Measurements from ENCODE around the gene KRT83.

KRT83 gene

GRCh38 chr12:52320784-52321400, at the start of gene KRT83:
TSS of gene KRT83 (minus strand) at chr12:52321398. CDS start at chr12:52321335, 63 bp downstream.
- DNase-seq = no peak

GRCh38 chr12:52369809-52370208, 48.6 kb upstream of the KRT83 start:
- no peak for DNase-seq

- DNase-seq = no peak
Measured at GRCh38 chr12:52369211-52369610, 48.0 kb upstream of the KRT83 start.

GRCh38 chr12:52368508-52368907, 47.3 kb upstream of the KRT83 start:
- DNase-seq = no peak

GRCh38 chr12:52367876-52368275, 46.7 kb upstream of the KRT83 start:
- no peak for DNase-seq

- no peak for DNase-seq
Measured at GRCh38 chr12:52366738-52367485, 45.7 kb upstream of the KRT83 start, which contains the start of gene KRT85. TSS of gene KRT85 (minus strand) at chr12:52367481. CDS start at chr12:52367405, 76 bp downstream.

GRCh38 chr12:52364901-52365489, 43.8 kb upstream of the KRT83 start:
- no peak for DNase-seq

- DNase-seq = no peak
Measured at GRCh38 chr12:52364061-52364460, 42.9 kb upstream of the KRT83 start.

GRCh38 chr12:52363111-52363679, 42.0 kb upstream of the KRT83 start:
- DNase-seq = no peak

- peak in 1 of 2 donors; percentile 19 for DNase-seq
Measured at GRCh38 chr12:52362118-52362726, 41.0 kb upstream of the KRT83 start.

GRCh38 chr12:52361553-52361952, 40.4 kb upstream of the KRT83 start:
- DNase-seq = no peak

GRCh38 chr12:52360663-52361271, 39.6 kb upstream of the KRT83 start:
- no peak for DNase-seq

GRCh38 chr12:52360106-52360662, 39.0 kb upstream of the KRT83 start:
- no peak for DNase-seq

- no peak for DNase-seq
Measured at GRCh38 chr12:52359621-52360061, 38.4 kb upstream of the KRT83 start.

- no peak for DNase-seq
Measured at GRCh38 chr12:52358575-52359350, 37.6 kb upstream of the KRT83 start.

- DNase-seq = no peak
Measured at GRCh38 chr12:52356762-52357580, 35.8 kb upstream of the KRT83 start.

- DNase-seq = no peak
Measured at GRCh38 chr12:52356031-52356761, 35.0 kb upstream of the KRT83 start.

GRCh38 chr12:52355176-52355575, 34.0 kb upstream of the KRT83 start:
- DNase-seq = no peak

GRCh38 chr12:52354200-52354599, 33.0 kb upstream of the KRT83 start:
- no peak for DNase-seq

GRCh38 chr12:52353766-52354165, 32.6 kb upstream of the KRT83 start:
- DNase-seq = no peak

Data from stimulated activated CD4-positive, alpha-beta T cell treated with anti-CD3 and anti-CD28 coated beads, Interleukin-2, amount 100 ng/mL, for 24 hours (primary cell).